ENCODE results near the gene SECTM1.
A peak's percentile ranks its signal among the peaks of the same experiment; 100 is the strongest.

The SECTM1 gene

GRCh38 chr17:82325286-82326180 is 8.0 kb downstream of the SECTM1 start:
- TF ChIP-seq, protein P1, sequence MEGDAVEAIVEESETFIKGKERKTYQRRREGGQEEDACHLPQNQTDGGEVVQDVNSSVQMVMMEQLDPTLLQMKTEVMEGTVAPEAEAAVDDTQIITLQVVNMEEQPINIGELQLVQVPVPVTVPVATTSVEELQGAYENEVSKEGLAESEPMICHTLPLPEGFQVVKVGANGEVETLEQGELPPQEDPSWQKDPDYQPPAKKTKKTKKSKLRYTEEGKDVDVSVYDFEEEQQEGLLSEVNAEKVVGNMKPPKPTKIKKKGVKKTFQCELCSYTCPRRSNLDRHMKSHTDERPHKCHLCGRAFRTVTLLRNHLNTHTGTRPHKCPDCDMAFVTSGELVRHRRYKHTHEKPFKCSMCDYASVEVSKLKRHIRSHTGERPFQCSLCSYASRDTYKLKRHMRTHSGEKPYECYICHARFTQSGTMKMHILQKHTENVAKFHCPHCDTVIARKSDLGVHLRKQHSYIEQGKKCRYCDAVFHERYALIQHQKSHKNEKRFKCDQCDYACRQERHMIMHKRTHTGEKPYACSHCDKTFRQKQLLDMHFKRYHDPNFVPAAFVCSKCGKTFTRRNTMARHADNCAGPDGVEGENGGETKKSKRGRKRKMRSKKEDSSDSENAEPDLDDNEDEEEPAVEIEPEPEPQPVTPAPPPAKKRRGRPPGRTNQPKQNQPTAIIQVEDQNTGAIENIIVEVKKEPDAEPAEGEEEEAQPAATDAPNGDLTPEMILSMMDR (IDR thresholded peaks at IDR 0.05; ENCODE audit: unreplicated experiment in 3 of 3) = no peak
- Mint-ChIP-seq H3K27me3 (ENCODE audit: low read depth) (peaks cover 25% of the 10 kb centered on the region), H3K36me3 (ENCODE audit: low read depth) (no peaks in the 10 kb centered on the region), H3K4me1 (peaks cover 15% of the 10 kb centered on the region), H3K4me3 (no peak overlapping the region), H3K9me3 (no peaks in the 10 kb centered on the region), H3K27ac (no peak overlapping the region)

GRCh38 chr17:82324566-82325285 is 8.8 kb downstream of the SECTM1 start:
- H3K4me3 Mint-ChIP-seq = no peak overlapping the region
- no peaks in the 10 kb centered on the region for H3K36me3 Mint-ChIP-seq (ENCODE audit: low read depth)
- peaks cover 22% of the 10 kb centered on the region for H3K27me3 Mint-ChIP-seq (ENCODE audit: low read depth)
- peaks cover 10% of the 10 kb centered on the region for H3K4me1 Mint-ChIP-seq
- no peaks in the 10 kb centered on the region for H3K9me3 Mint-ChIP-seq
- TF ChIP-seq, protein P1 (IDR thresholded peaks at IDR 0.05; ENCODE audit: unreplicated experiment in 3 of 3) = no peak
- H3K27ac Mint-ChIP-seq = peak overlapping the region in 2 of 3 experiments; percentile 35 to 62

GRCh38 chr17:82323514-82324234 is 9.9 kb downstream of the SECTM1 start:
- TF ChIP-seq, protein P1 (IDR thresholded peaks at IDR 0.05; ENCODE audit: unreplicated experiment in 3 of 3) = no peak
- Mint-ChIP-seq H3K36me3 (ENCODE audit: low read depth) (no peaks in the 10 kb centered on the region), H3K27ac (no peak overlapping the region), H3K27me3 (ENCODE audit: low read depth) (peaks cover 14% of the 10 kb centered on the region), H3K4me1 (peaks cover 10% of the 10 kb centered on the region), H3K4me3 (no peak overlapping the region), H3K9me3 (no peaks in the 10 kb centered on the region)

GRCh38 chr17:82322526-82323453 is 10.8 kb downstream of the SECTM1 start:
- TF ChIP-seq, protein P1 (IDR thresholded peaks at IDR 0.05; ENCODE audit: unreplicated experiment in 3 of 3) = no peak
- Mint-ChIP-seq H3K4me3 (no peak overlapping the region), H3K27ac (no peak overlapping the region), H3K36me3 (ENCODE audit: low read depth) (no peaks in the 10 kb centered on the region), H3K4me1 (peaks cover 10% of the 10 kb centered on the region), H3K27me3 (ENCODE audit: low read depth) (peaks cover 14% of the 10 kb centered on the region), H3K9me3 (no peaks in the 10 kb centered on the region)

GRCh38 chr17:82321947-82322466 is 11.6 kb downstream of the SECTM1 start:
- TF ChIP-seq, protein P1 (IDR thresholded peaks at IDR 0.05; ENCODE audit: unreplicated experiment in 3 of 3) = no peak
- Mint-ChIP-seq H3K9me3 (no peaks in the 10 kb centered on the region), H3K4me3 (no peak overlapping the region), H3K27me3 (ENCODE audit: low read depth) (peaks cover 10% of the 10 kb centered on the region), H3K27ac (no peak overlapping the region), H3K36me3 (ENCODE audit: low read depth) (no peaks in the 10 kb centered on the region), H3K4me1 (peaks cover 5% of the 10 kb centered on the region)

Data from nephron (organoid).